Endothelial cell of umbilical vein (primary cell): Measurements from ENCODE around the gene IGF2R. TPM values are rescaled to one million over a fixed set of nuclear protein-coding genes. Genes with fewer than 3 reads are reported as not detected.

Experiments
- BruUV-seq: library from RNA; stranded (reverse); fragments of 400-500 nt; replicated peaks from 2 replicates; lab custom pipeline; 2021; lab: Mats Ljungman, UMichigan
- CTCF ChIA-PET: fragments of 300-600, 350-600 bp; sonication (Branson Sonifier 250); formaldehyde crosslinking; loops from one replicate; lab custom pipeline; 2021; ENCODE audit warnings: antibody characterized with exemption, inconsistent platforms; lab: Charles Lee
- POLR2A ChIA-PET: fragments of 300-600, 350-600 bp; sonication (Branson Sonifier 250); formaldehyde crosslinking; loops from one replicate; lab custom pipeline; 2021; ENCODE audit warnings: antibody characterized with exemption, inconsistent platforms; lab: Charles Lee
- DNase-seq: peaks from one replicate; pipeline ENCODE4 v3.0.0-alpha.2; 2011; ENCODE audit warnings: low read depth, low spot score
- FAIRE-seq: peaks from 2 replicates; lab custom pipeline; 2011; peaks lifted over from hg19 to GRCh38; lab: Jason Lieb, UNC
- H2AFZ ChIP-seq: 2 replicates; pipeline ENCODE4 v1.6.0; 2012; ENCODE audit warnings: low read depth, low read length, control low read depth, inconsistent platforms
- H3K27ac ChIP-seq: 2 replicates; pipeline ENCODE4 v1.5.1; 2011; ENCODE audit warnings: low read depth, mild to moderate bottlenecking, control low read depth, low read length, moderate library complexity; ENCODE audit not compliant: insufficient read depth
- H3K27me3 ChIP-seq, 2 experiments: 2 replicates each; pipeline versions ENCODE4 v1.6.0 to v1.6.1; 2011; ENCODE audit warnings: low read length in 2 of 2, mixed read lengths in 1 of 2; ENCODE audit not compliant: control insufficient read depth in 2 of 2, insufficient read depth in 2 of 2
- H3K36me3 ChIP-seq, 2 experiments: 2 replicates in 1 of 2; 3 replicates in 1 of 2; pipeline ENCODE4 v1.5.1; 2011; ENCODE audit warnings: low read length in 2 of 2, mild to moderate bottlenecking in 1 of 2, moderate library complexity in 1 of 2; ENCODE audit not compliant: control insufficient read depth in 2 of 2, insufficient read depth in 2 of 2; ENCODE audit errors: extremely low read depth in 1 of 2
- H3K4me1 ChIP-seq: 3 replicates; pipeline ENCODE4 v1.5.1; 2011; ENCODE audit warnings: mild to moderate bottlenecking, low read length; ENCODE audit not compliant: control insufficient read depth, insufficient read depth; ENCODE audit errors: extremely low read depth
- H3K4me2 ChIP-seq: 2 replicates; pipeline ENCODE4 v1.6.1; 2011; ENCODE audit warnings: low read length, control low read depth, mixed read lengths; ENCODE audit not compliant: insufficient read depth
- H3K4me3 ChIP-seq, 3 experiments: fragments of 200-600 bp in 1 of 3; sonication (generic), shearing (Covaris generic) in 1 of 3; replicated peaks in 1 of 3; 2 replicates each; pipeline ENCODE4 v1.5.1; 2011 to 2016; ENCODE audit warnings: control low read depth in 3 of 3, low read length in 3 of 3, mild to moderate bottlenecking in 2 of 3, inconsistent platforms in 1 of 3, low read depth in 1 of 3, moderate library complexity in 1 of 3; ENCODE audit not compliant: insufficient read depth in 1 of 3
- H3K79me2 ChIP-seq: 2 replicates; pipeline ENCODE4 v1.6.0; 2012; ENCODE audit warnings: low read length, inconsistent platforms; ENCODE audit not compliant: control insufficient read depth, insufficient read depth
- H3K9ac ChIP-seq: replicated peaks from 2 replicates; pipeline ENCODE3; 2011; ENCODE audit warnings: low read length, control low read depth; ENCODE audit not compliant: insufficient read depth; ENCODE audit errors: extremely low read depth
- H3K9me1 ChIP-seq: replicated peaks from 3 replicates; pipeline ENCODE4 v1.6.0; 2011; ENCODE audit warnings: mild to moderate bottlenecking, low read length; ENCODE audit not compliant: control insufficient read depth, insufficient read depth; ENCODE audit errors: extremely low read depth
- H3K9me3 ChIP-seq: replicated peaks from 2 replicates; pipeline ENCODE4 v1.5.1; 2012; ENCODE audit warnings: low read length, inconsistent platforms; ENCODE audit not compliant: control insufficient read depth, insufficient read depth
- H4K20me1 ChIP-seq: replicated peaks from 2 replicates; pipeline ENCODE3; 2011; ENCODE audit warnings: mild to moderate bottlenecking, low read length; ENCODE audit not compliant: control insufficient read depth, insufficient read depth; ENCODE audit errors: extremely low read depth
- CTCF ChIP-seq, 2 donors: IDR thresholded peaks; 1 replicate in 1 of 2; 2 replicates in 1 of 2; pipeline ENCODE4 v1.5.1; 2011; ENCODE audit warnings: low read length in 2 of 2, mild to moderate bottlenecking in 2 of 2, moderate library complexity in 2 of 2, control low read depth in 1 of 2, inconsistent platforms in 1 of 2, low read depth in 1 of 2; ENCODE audit not compliant: insufficient read depth in 1 of 2; ENCODE audit errors: extremely low read depth in 1 of 2
- EZH2 ChIP-seq: IDR thresholded peaks from 2 replicates; pipeline ENCODE4 v1.6.1; 2012; ENCODE audit warnings: borderline replicate concordance, low read depth, mild to moderate bottlenecking, moderate library complexity, low read length, inconsistent platforms; ENCODE audit not compliant: severe bottlenecking
- FOS ChIP-seq: IDR thresholded peaks from 2 replicates; pipeline ENCODE4 v1.6.1; 2011; ENCODE audit warnings: mild to moderate bottlenecking, low read length, moderate library complexity, borderline replicate concordance; ENCODE audit not compliant: insufficient read depth
- GATA2 ChIP-seq: IDR thresholded peaks from 2 replicates; pipeline ENCODE4 v1.7.0; 2011; ENCODE audit warnings: low read depth, mild to moderate bottlenecking, moderate library complexity, mixed read lengths, low read length; ENCODE audit not compliant: insufficient read length, insufficient read depth
- JUN ChIP-seq: IDR thresholded peaks from 2 replicates; pipeline ENCODE4 v1.6.1; 2011; ENCODE audit warnings: borderline replicate concordance, low read depth; ENCODE audit not compliant: insufficient read length, insufficient read depth
- MAX ChIP-seq: IDR thresholded peaks from 2 replicates; pipeline ENCODE4 v1.6.1; 2011; ENCODE audit not compliant: insufficient read depth, insufficient read length
- MYC ChIP-seq: IDR thresholded peaks from one replicate; pipeline ENCODE4 v1.6.1; 2011; ENCODE audit warnings: mild to moderate bottlenecking, low read depth, low read length
- POLR2A ChIP-seq: IDR thresholded peaks from 2 replicates; pipeline ENCODE4 v1.6.1; 2012; ENCODE audit warnings: low read depth, mild to moderate bottlenecking, control low read depth, low read length
- POLR2AphosphoS5 ChIP-seq: IDR thresholded peaks from 2 replicates; pipeline ENCODE4 v1.6.1; 2012; ENCODE audit warnings: low read depth, mild to moderate bottlenecking, control low read depth, low read length, moderate library complexity; ENCODE audit not compliant: insufficient read depth
- dilution Hi-C: fragments of 300-500 bp; cut with MboI; formaldehyde crosslinking; loops from one replicate; pipeline ENCODE4 v1.15.0; 2019; ENCODE audit warnings: low sequenced_read_pairs; ENCODE audit not compliant: extremely low pct_ligation_motif_present
- intact Hi-C: fragments of 100-400 bp; cut with micrococcal nuclease; formaldehyde crosslinking; loops from one replicate; pipeline ENCODE4 v1.10.0; 2022
- polyA plus RNA-seq, 4 experiments: library from polyadenylated mRNA; depleted of rRNA in 3 of 4; stranded (reverse) in 3 of 4; unstranded in 1 of 4; fragments of >200 nt; gene quantifications; 2 replicates each; pipeline versions ENCODE4 v1.2.1 to v1.2.3, GENCODE V29; 2011 to 2012; ENCODE audit warnings: missing spikeins in 1 of 4
- total RNA-seq: library from RNA; stranded (reverse); gene quantifications from 2 replicates; pipeline ENCODE4 v1.2.3, GENCODE V29; 2021

The IGF2R gene
- total and polyA plus RNA-seq, 2 donors (not counting 3 experiments of a cell fraction or from before 2014, with no cell fraction given), result 16.3 to 60.2 TPM

DNA sequence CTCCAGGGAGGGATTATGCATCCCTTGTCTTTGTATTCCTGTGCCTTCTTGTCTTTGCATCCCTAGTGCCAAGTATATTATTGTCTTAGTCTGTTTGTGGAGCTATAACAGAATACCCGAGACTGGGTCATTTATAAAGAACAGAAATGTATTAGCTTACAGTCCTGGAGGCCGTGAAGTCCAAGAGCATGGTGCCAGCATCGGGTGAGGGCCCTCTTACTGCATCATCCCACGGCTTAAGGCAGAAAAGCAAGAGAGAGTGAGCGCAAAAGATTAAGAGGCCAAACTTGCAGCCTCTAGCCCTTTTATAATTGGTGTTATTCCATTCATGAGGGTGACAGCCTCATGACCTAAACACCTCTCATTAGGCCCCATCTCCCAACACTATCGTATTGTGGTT lies 8.4 kb upstream of the IGF2R start:
- DNase-seq, result no peak
- Histone ChIP-seq H3K79me2 (no peaks in the 10 kb centered on the region), H3K4me1 (no peaks in the 10 kb centered on the region), H2AFZ (no peak overlapping the region), H3K4me2 (no peak overlapping the region), H3K4me3 (no peak overlapping the region), H3K9me3 (no peaks in the 10 kb centered on the region), H3K9ac (no peak overlapping the region), H3K27me3 (peaks cover 9 to 10% of the 10 kb centered on the region in 2 experiments), H3K9me1 (no peaks in the 10 kb centered on the region), H4K20me1 (no peaks in the 10 kb centered on the region), H3K36me3 (no peaks in the 10 kb centered on the region), H3K27ac (no peak overlapping the region)
- intact Hi-C loops (no loop called here), dilution Hi-C loops (no loop called here)
- FAIRE-seq, result no peak
- BruUV-seq, result no TSS peak
- POLR2A ChIA-PET, result no interaction called here
- CTCF ChIA-PET, result interaction anchor here (1.4 kb wide), 1 partner anchor 327 kb away, joined by 3 read pairs; no protein-coding TSS in a partner anchor
- no peak for TF ChIP-seq EZH2
- no peak for TF ChIP-seq MYC
- no peak for TF ChIP-seq JUN
- no peak for TF ChIP-seq GATA2
- no peak for TF ChIP-seq POLR2A
- TF ChIP-seq FOS, result no peak
- TF ChIP-seq POLR2AphosphoS5, result no peak
- no peak for TF ChIP-seq MAX
- TF ChIP-seq CTCF (IDR thresholded peaks at IDR 0.05; ENCODE audit: extremely low read depth in 1 of 2, insufficient read depth in 1 of 2, low read depth in 1 of 2, low read length in 2 of 2), result no peak
